ENCODE measurements around the gene GLRX3. TPM values are rescaled to one million over a fixed set of nuclear protein-coding genes. Genes with fewer than 3 reads are reported as not detected.

The GLRX3 gene
- total RNA-seq, 1 experiment from 2014 or later: 191 TPM

DNA sequence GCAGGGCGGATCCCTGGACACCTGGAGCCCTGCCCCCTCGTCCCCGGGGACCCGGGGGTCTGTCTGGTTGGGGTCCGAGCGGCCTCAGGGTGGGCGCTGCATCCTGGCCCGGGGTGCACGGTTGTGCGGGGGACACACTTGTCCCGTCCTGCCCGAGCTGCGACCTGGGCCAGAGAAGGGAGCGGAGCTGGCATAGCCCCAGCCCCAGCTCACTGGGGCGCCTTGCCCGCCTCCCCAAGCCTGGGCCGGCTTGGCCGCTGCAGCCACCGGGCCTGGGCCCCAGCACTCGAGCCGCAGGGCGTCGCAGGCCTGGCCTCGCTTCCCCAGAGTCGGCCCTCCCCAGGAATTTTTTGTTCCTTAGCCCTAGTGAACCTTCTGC, 54.5 kb downstream of the GLRX3 start:
- CTCF ChIA-PET: interaction anchor here (0.6 to 1.4 kb wide), 6 partner anchors 11 to 1685 kb away, joined by 3 to 7 read pairs (median 5); partner anchors contain the start of gene C10orf143
- H3K4me3 Mint-ChIP-seq (ENCODE audit: unreplicated experiment): peak overlapping the region; percentile 60

DNA sequence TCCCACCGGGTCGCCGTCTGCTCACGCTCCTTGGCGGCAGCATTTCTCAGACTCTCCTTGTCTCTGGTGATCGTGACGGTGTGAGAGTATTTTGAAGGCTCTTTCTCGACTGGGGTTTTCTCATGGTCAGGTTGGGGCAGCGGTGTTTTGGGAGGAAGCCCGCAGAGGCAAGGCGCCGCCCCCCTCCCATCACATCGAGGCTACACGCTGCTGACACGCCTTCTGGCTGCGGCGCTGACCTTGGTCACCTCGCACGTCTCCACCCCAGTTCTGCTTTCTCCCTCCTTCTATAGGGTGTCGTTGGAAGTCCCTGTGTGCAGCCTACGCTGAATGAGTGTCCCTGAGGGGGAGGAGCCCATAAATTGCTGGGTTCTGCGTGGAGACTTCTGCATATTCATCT, 55.2 kb downstream of the GLRX3 start:
- Mint-ChIP-seq H3K27ac (ENCODE audit: unreplicated experiment) (no peak overlapping the region), H3K9me3 (ENCODE audit: unreplicated experiment) (no peaks in the 10 kb centered on the region), H3K27me3 (ENCODE audit: insufficient read depth, unreplicated experiment) (no peaks in the 10 kb centered on the region), H3K4me1 (ENCODE audit: low read depth, unreplicated experiment) (no peaks in the 10 kb centered on the region), H3K4me3 (ENCODE audit: unreplicated experiment) (peak overlapping the region; percentile 60), H3K36me3 (ENCODE audit: insufficient read depth, unreplicated experiment) (peaks cover 33% of the 10 kb centered on the region)
- Histone ChIP-seq H3K27me3 (replicated peaks; ENCODE audit: control insufficient read depth, insufficient read depth, low read length) (no peaks in the 10 kb centered on the region), H3K4me1 (no peaks in the 10 kb centered on the region), H3K9me3 (no peaks in the 10 kb centered on the region), H3K36me3 (ENCODE audit: control insufficient read depth, insufficient read depth, low read length) (no peaks in the 10 kb centered on the region), H3K4me3 (ENCODE audit: low read depth, low read length) (no peak overlapping the region)
- TF ChIP-seq, protein P1, sequence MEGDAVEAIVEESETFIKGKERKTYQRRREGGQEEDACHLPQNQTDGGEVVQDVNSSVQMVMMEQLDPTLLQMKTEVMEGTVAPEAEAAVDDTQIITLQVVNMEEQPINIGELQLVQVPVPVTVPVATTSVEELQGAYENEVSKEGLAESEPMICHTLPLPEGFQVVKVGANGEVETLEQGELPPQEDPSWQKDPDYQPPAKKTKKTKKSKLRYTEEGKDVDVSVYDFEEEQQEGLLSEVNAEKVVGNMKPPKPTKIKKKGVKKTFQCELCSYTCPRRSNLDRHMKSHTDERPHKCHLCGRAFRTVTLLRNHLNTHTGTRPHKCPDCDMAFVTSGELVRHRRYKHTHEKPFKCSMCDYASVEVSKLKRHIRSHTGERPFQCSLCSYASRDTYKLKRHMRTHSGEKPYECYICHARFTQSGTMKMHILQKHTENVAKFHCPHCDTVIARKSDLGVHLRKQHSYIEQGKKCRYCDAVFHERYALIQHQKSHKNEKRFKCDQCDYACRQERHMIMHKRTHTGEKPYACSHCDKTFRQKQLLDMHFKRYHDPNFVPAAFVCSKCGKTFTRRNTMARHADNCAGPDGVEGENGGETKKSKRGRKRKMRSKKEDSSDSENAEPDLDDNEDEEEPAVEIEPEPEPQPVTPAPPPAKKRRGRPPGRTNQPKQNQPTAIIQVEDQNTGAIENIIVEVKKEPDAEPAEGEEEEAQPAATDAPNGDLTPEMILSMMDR (IDR thresholded peaks at IDR 0.05; ENCODE audit: insufficient read depth in 1 of 2, low read depth in 1 of 2, low read length in 1 of 2, severe bottlenecking in 1 of 2, unreplicated experiment in 1 of 2): no peak
- CTCF ChIA-PET: interaction anchor here (0.7 to 0.9 kb wide), 2 partner anchors 12 to 1684 kb away, joined by 3 to 7 read pairs; no protein-coding TSS in a partner anchor
- DNase-seq: no peak
- intact Hi-C loops (cut with micrococcal nuclease; ENCODE audit: unreplicated experiment): no loop called here
- no TSS peak for BruUV-seq (replicated peaks)
- POLR2A ChIA-PET: no interaction called here

More for the DNA sequence above, 54.5 kb downstream of the GLRX3 start:
- TF ChIP-seq, protein P1 (IDR thresholded peaks at IDR 0.05; ENCODE audit: insufficient read depth in 1 of 2, low read depth in 1 of 2, low read length in 1 of 2, severe bottlenecking in 1 of 2, unreplicated experiment in 1 of 2): no peak
- H3K9me3 ChIP-seq: no peaks in the 10 kb centered on the region
- DNase-seq: no peak
- BruUV-seq (replicated peaks): no TSS peak
- intact Hi-C loops (cut with micrococcal nuclease; ENCODE audit: unreplicated experiment): loop anchor here (1.0 kb wide), 1 partner anchor 1685 kb away; no protein-coding TSS in a partner anchor
- POLR2A ChIA-PET: no interaction called here
- no peaks in the 10 kb centered on the region for H3K27me3 Mint-ChIP-seq (ENCODE audit: insufficient read depth, unreplicated experiment)
- no peak overlapping the region for H3K27ac Mint-ChIP-seq (ENCODE audit: unreplicated experiment)
- no peaks in the 10 kb centered on the region for H3K27me3 ChIP-seq (replicated peaks; ENCODE audit: control insufficient read depth, insufficient read depth, low read length)
- H3K4me1 Mint-ChIP-seq (ENCODE audit: low read depth, unreplicated experiment): no peaks in the 10 kb centered on the region
- H3K9me3 Mint-ChIP-seq (ENCODE audit: unreplicated experiment): no peaks in the 10 kb centered on the region
- H3K4me3 ChIP-seq (ENCODE audit: low read depth, low read length): peak overlapping the region; percentile 86
- no peaks in the 10 kb centered on the region for H3K4me1 ChIP-seq
- H3K36me3 ChIP-seq (ENCODE audit: control insufficient read depth, insufficient read depth, low read length): no peaks in the 10 kb centered on the region
- H3K36me3 Mint-ChIP-seq (ENCODE audit: insufficient read depth, unreplicated experiment): peaks cover 39% of the 10 kb centered on the region

DNA sequence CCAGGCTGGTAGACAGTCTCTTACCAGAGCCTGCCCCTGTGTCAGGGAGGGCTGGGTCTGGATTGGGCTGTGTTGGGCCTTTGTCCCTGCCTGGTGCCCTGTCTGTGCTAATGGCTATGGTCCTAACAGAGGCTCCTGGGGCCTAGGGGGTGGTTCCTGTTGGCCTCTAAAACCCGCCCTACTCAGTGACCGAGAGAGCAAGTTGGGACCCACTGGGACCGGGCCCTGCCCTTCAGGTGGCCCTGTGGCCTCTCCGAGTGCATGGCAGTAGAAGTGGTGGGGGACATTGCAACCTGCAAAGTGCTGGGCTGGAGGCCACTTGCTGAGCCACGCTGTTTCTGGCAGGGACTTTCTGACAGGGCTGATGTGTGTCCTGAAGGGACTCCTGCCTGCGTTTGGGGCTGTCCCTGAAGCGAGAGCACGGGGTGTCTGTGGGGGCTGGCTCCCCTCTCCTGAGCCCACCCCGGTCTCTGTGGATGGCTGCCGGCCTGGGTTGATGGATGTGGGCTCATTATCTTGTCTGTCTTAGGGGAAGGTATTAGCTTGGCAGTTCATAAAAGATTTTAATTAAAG, 56.2 kb downstream of the GLRX3 start:
- ChIA-PET CTCF (no interaction called here), POLR2A (no interaction called here)
- H3K4me3 ChIP-seq (ENCODE audit: low read depth, low read length): no peak overlapping the region
- BruUV-seq (replicated peaks): no TSS peak
- no peaks in the 10 kb centered on the region for H3K36me3 ChIP-seq (ENCODE audit: control insufficient read depth, insufficient read depth, low read length)
- H3K27me3 ChIP-seq (replicated peaks; ENCODE audit: control insufficient read depth, insufficient read depth, low read length): no peaks in the 10 kb centered on the region
- H3K27me3 Mint-ChIP-seq (ENCODE audit: insufficient read depth, unreplicated experiment): no peaks in the 10 kb centered on the region
- TF ChIP-seq, protein P1 (IDR thresholded peaks at IDR 0.05; ENCODE audit: insufficient read depth in 1 of 2, low read depth in 1 of 2, low read length in 1 of 2, severe bottlenecking in 1 of 2, unreplicated experiment in 1 of 2): no peak
- peaks cover 23% of the 10 kb centered on the region for H3K36me3 Mint-ChIP-seq (ENCODE audit: insufficient read depth, unreplicated experiment)
- no peaks in the 10 kb centered on the region for H3K4me1 ChIP-seq
- H3K9me3 ChIP-seq: no peaks in the 10 kb centered on the region
- intact Hi-C loops (cut with micrococcal nuclease; ENCODE audit: unreplicated experiment): no loop called here
- H3K4me3 Mint-ChIP-seq (ENCODE audit: unreplicated experiment): peak overlapping the region; percentile 60
- no peaks in the 10 kb centered on the region for H3K9me3 Mint-ChIP-seq (ENCODE audit: unreplicated experiment)
- H3K4me1 Mint-ChIP-seq (ENCODE audit: low read depth, unreplicated experiment): no peaks in the 10 kb centered on the region
- no peak for DNase-seq
- no peak overlapping the region for H3K27ac Mint-ChIP-seq (ENCODE audit: unreplicated experiment)
